ENCODE results near the gene GPI. TPM values are rescaled to one million over a fixed set of nuclear protein-coding genes. Genes with fewer than 3 reads are reported as not detected.

Gene GPI
- total and polyA plus RNA-seq, 2 of the 13 experiments (the other 11 are each of a cell fraction or from before 2014, with no cell fraction given): 147 to 167 TPM

- TF ChIP-seq ZNF407 (CRISPR knock-in tag; IDR thresholded peaks at IDR 0.05; ENCODE audit: not compliant biosample characterization) (no peak), KMT2A (CRISPR knock-in tag; IDR thresholded peaks at IDR 0.05) (no peak), ZNF225 (CRISPR knock-in tag; IDR thresholded peaks at IDR 0.05) (no peak), ZBTB42 (CRISPR knock-in tag; IDR thresholded peaks at IDR 0.05) (no peak), ZNF607 (CRISPR knock-in tag; IDR thresholded peaks at IDR 0.05; ENCODE audit: borderline replicate concordance) (no peak), CEBPG (CRISPR knock-in tag; IDR thresholded peaks at IDR 0.05) (no peak), HMG20B (CRISPR knock-in tag; conservative IDR thresholded peaks at IDR 0.05) (no peak), ZIK1 (CRISPR knock-in tag; IDR thresholded peaks at IDR 0.05; ENCODE audit: borderline replicate concordance, low read depth) (no peak), ZFP90 (CRISPR knock-in tag; IDR thresholded peaks at IDR 0.05; ENCODE audit: borderline replicate concordance) (0 out of 2 replicates have a peak, but pooled peaks have one; percentile 20), NFIB (CRISPR knock-in tag; IDR thresholded peaks at IDR 0.05; ENCODE audit: borderline replicate concordance) (no peak), ZNF891 (CRISPR knock-in tag; IDR thresholded peaks at IDR 0.05) (no peak; the same call in 1 of the 2 replicates), SUZ12 (IDR thresholded peaks at IDR 0.05; ENCODE audit: low read depth, low read length) (no peak), ZNF431 (CRISPR knock-in tag; IDR thresholded peaks at IDR 0.05; ENCODE audit: borderline replicate concordance, low read depth) (no peak), NPAS2 (CRISPR knock-in tag; IDR thresholded peaks at IDR 0.05; ENCODE audit: borderline replicate concordance) (no peak), GTF3A (CRISPR knock-in tag; conservative IDR thresholded peaks at IDR 0.05) (no peak), ZNF276 (CRISPR knock-in tag; IDR thresholded peaks at IDR 0.05; ENCODE audit: low read depth) (0 out of 2 replicates have a peak, but pooled peaks have one; percentile 41), DMAP1 (CRISPR knock-in tag; IDR thresholded peaks at IDR 0.05) (peak; percentile 7; the same call in 1 of the 2 replicates)
Measured at GRCh38 chr19:34365463-34366401, 736 bp downstream of the GPI start (continued).
